Measurements from ENCODE around the gene NISCH. TPM values are rescaled to one million over a fixed set of nuclear protein-coding genes. Genes with fewer than 3 reads are reported as not detected.

The NISCH gene
- total RNA-seq, 6 experiments from 2014 or later: 19.7 to 51.9 (median 30.6) TPM

GRCh38 chr3:52440249-52440551, 15.2 kb upstream of the NISCH start:
- no peaks in the 10 kb centered on the region for H3K27me3 ChIP-seq
- no peak overlapping the region for H3K27ac ChIP-seq
- peaks cover 0 to 5% (median 2%) of the 10 kb centered on the region in 4 donors for H3K4me1 ChIP-seq
- no CpG with 5 or more reads among the region's 12 CpGs for WGBS (ENCODE audit: insufficient coverage, low coverage, low lambda C conversion rate, missing lambda C conversion rate)
- intact Hi-C loops (cut with DNase I): no loop called here
- DNase-seq: no peak
- no peak for ATAC-seq
- TF ChIP-seq CTCF (IDR thresholded peaks at IDR 0.05) (no peak), POLR2A (IDR thresholded peaks at IDR 0.05) (no peak)
- H3K4me3 ChIP-seq: no peak overlapping the region
- no peaks in the 10 kb centered on the region for H3K36me3 ChIP-seq
- no peaks in the 10 kb centered on the region for H3K9me3 ChIP-seq

GRCh38 chr3:52440671-52441070, 14.7 kb upstream of the NISCH start:
- DNase-seq: no peak
- H3K4me1 ChIP-seq: peaks cover 0 to 6% (median 2%) of the 10 kb centered on the region in 4 donors

GRCh38 chr3:52441091-52441771, 14.2 kb upstream of the NISCH start:
- WGBS (ENCODE audit: insufficient coverage, low coverage, low lambda C conversion rate, missing lambda C conversion rate): 86% methylated on average over 14 of the region's 23 CpGs

More at GRCh38 chr3:52440671-52441070, 14.7 kb upstream of the NISCH start:
- Histone ChIP-seq H3K27ac (no peak overlapping the region), H3K27me3 (no peaks in the 10 kb centered on the region), H3K36me3 (no peaks in the 10 kb centered on the region), H3K4me3 (no peak overlapping the region), H3K9me3 (no peaks in the 10 kb centered on the region)
- ATAC-seq: no peak
- 92% methylated on average over 6 of the region's 14 CpGs for WGBS (ENCODE audit: insufficient coverage, low coverage, low lambda C conversion rate, missing lambda C conversion rate)
- TF ChIP-seq CTCF (IDR thresholded peaks at IDR 0.05) (no peak), POLR2A (IDR thresholded peaks at IDR 0.05) (no peak)
- intact Hi-C loops (cut with DNase I): no loop called here

GRCh38 chr3:52441772-52442332, 13.6 kb upstream of the NISCH start:
- Histone ChIP-seq H3K4me3 (no peak overlapping the region), H3K4me1 (peaks cover 0 to 6% (median 2%) of the 10 kb centered on the region in 4 donors), H3K9me3 (no peaks in the 10 kb centered on the region), H3K27ac (no peak overlapping the region), H3K27me3 (no peaks in the 10 kb centered on the region), H3K36me3 (no peaks in the 10 kb centered on the region)
- DNase-seq (no peak), ATAC-seq (no peak)
- no peak for TF ChIP-seq CTCF (IDR thresholded peaks at IDR 0.05)
- TF ChIP-seq POLR2A (IDR thresholded peaks at IDR 0.05): no peak
- intact Hi-C loops (cut with DNase I): no loop called here
- WGBS (ENCODE audit: insufficient coverage, low coverage, low lambda C conversion rate, missing lambda C conversion rate): 67% methylated on average over 3 of the region's 18 CpGs

More at GRCh38 chr3:52441091-52441771, 14.2 kb upstream of the NISCH start:
- Histone ChIP-seq H3K27me3 (no peaks in the 10 kb centered on the region), H3K4me1 (peaks cover 0 to 6% (median 2%) of the 10 kb centered on the region in 4 donors), H3K27ac (no peak overlapping the region), H3K36me3 (no peaks in the 10 kb centered on the region), H3K4me3 (no peak overlapping the region), H3K9me3 (no peaks in the 10 kb centered on the region)
- intact Hi-C loops (cut with DNase I): no loop called here
- ATAC-seq (no peak), DNase-seq (no peak)
- TF ChIP-seq POLR2A (IDR thresholded peaks at IDR 0.05): no peak

- intact Hi-C loops (cut with DNase I): no loop called here
- no peak overlapping the region for H3K27ac ChIP-seq
- no peaks in the 10 kb centered on the region for H3K9me3 ChIP-seq
- WGBS (ENCODE audit: insufficient coverage, low coverage, low lambda C conversion rate, missing lambda C conversion rate): 37% methylated on average over 2 of the region's 16 CpGs
- H3K4me1 ChIP-seq: peaks cover 0 to 6% (median 2%) of the 10 kb centered on the region in 4 donors
- DNase-seq: no peak
- H3K36me3 ChIP-seq: no peaks in the 10 kb centered on the region
- H3K4me3 ChIP-seq: no peak overlapping the region
- no peak for ATAC-seq
- no peaks in the 10 kb centered on the region for H3K27me3 ChIP-seq
- TF ChIP-seq POLR2A (IDR thresholded peaks at IDR 0.05) (no peak), CTCF (IDR thresholded peaks at IDR 0.05) (no peak)
Measured at GRCh38 chr3:52442409-52443267, 12.8 kb upstream of the NISCH start.

All from right lobe of liver (tissue), 6 donors.